Right forelimb (tissue), 1 donor: ENCODE measurements around the gene SPP2.

Experiments
- DNase-seq: peaks from one replicate; pipeline ENCODE4 v3.0.0-alpha.2; 2018

Gene SPP2

GRCh38 chr2:234050455-234051135 lies at the start of gene SPP2:
TSS of gene SPP2 (plus strand) at chr2:234050702. CDS start at chr2:234050787, 85 bp downstream.
- DNase-seq: no peak

- DNase-seq: no peak
These were observed 48.9 kb upstream of the SPP2 start for GRCh38 chr2:234001380-234002160.

- DNase-seq: no peak
These were observed 48.2 kb upstream of the SPP2 start for GRCh38 chr2:234002281-234002680.

GRCh38 chr2:234003972-234004617 lies 46.4 kb upstream of the SPP2 start:
- no peak for DNase-seq

GRCh38 chr2:234005126-234005525 lies 45.4 kb upstream of the SPP2 start:
- no peak for DNase-seq

GRCh38 chr2:234006501-234006900 lies 44.0 kb upstream of the SPP2 start:
- DNase-seq: no peak

GRCh38 chr2:234014427-234014826 lies 36.1 kb upstream of the SPP2 start:
- DNase-seq: no peak

GRCh38 chr2:234015861-234016260 lies 34.6 kb upstream of the SPP2 start:
- DNase-seq: no peak

- no peak for DNase-seq
These were observed 30.6 kb upstream of the SPP2 start for GRCh38 chr2:234019896-234020295.

GRCh38 chr2:234020332-234020731 lies 30.2 kb upstream of the SPP2 start:
- no peak for DNase-seq

GRCh38 chr2:234022424-234022823 lies 28.1 kb upstream of the SPP2 start:
- no peak for DNase-seq

- no peak for DNase-seq
These were observed 26.2 kb upstream of the SPP2 start for GRCh38 chr2:234024304-234024703.

GRCh38 chr2:234025466-234025865 lies 25.0 kb upstream of the SPP2 start:
- no peak for DNase-seq

- no peak for DNase-seq
These were observed 24.6 kb upstream of the SPP2 start for GRCh38 chr2:234025891-234026401.

GRCh38 chr2:234026693-234027254 lies 23.7 kb upstream of the SPP2 start:
- no peak for DNase-seq

GRCh38 chr2:234027641-234028040 lies 22.9 kb upstream of the SPP2 start:
- DNase-seq: no peak

- no peak for DNase-seq
These were observed 21.3 kb upstream of the SPP2 start for GRCh38 chr2:234029150-234029733.

- DNase-seq: no peak
These were observed 19.3 kb upstream of the SPP2 start for GRCh38 chr2:234031207-234031606.

- DNase-seq: no peak
These were observed 18.1 kb upstream of the SPP2 start for GRCh38 chr2:234032279-234032856.

- DNase-seq: no peak
These were observed 17.3 kb upstream of the SPP2 start for GRCh38 chr2:234033174-234033573.

GRCh38 chr2:234033885-234034284 lies 16.6 kb upstream of the SPP2 start:
- no peak for DNase-seq

GRCh38 chr2:234038076-234038802 lies 12.3 kb upstream of the SPP2 start:
- no peak for DNase-seq
